HG03354 (cell line): ENCODE data around the gene MAGI2.
A peak's percentile ranks its signal among the peaks of the same experiment; 100 is the strongest.
"Not testable (repeated sequence)": the region's sequence is repeated elsewhere in the genome, so short reads cannot be mapped to it uniquely, and the experiment has no call there.

Experiments
- ATAC-seq: cut with Tn5 transposase; IDR thresholded peaks from one replicate; pipeline ENCODE4 v1.9.1; 2021; ENCODE audit warnings: mild to moderate bottlenecking; ENCODE audit not compliant: unreplicated experiment, poor library complexity, severe bottlenecking

MAGI2 gene

DNA sequence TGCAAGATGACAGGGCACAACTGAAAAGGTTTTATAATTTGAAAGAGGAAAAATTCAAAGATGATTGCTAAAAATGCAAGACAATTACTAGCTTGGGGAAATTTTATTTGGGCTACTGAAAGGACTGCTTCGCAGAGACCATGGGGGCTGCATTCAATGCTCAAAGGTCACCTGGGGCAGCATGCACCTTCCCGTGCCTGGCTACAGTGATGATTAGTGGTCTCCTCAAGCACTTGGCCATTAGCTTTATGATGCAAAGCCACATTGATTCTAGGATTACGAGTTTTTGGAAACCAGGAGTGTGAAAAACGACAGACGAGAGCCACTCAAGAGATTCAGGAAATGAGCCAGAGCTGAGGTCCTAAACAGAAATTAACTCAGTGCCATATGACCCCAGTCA, 890.3 kb downstream of the MAGI2 start:
- no peak for ATAC-seq

GRCh38 chr7:78562191-78562590, 891.3 kb downstream of the MAGI2 start:
- no peak for ATAC-seq

- ATAC-seq: no peak
Observed at GRCh38 chr7:78558566-78558965, 894.9 kb downstream of the MAGI2 start.

DNA sequence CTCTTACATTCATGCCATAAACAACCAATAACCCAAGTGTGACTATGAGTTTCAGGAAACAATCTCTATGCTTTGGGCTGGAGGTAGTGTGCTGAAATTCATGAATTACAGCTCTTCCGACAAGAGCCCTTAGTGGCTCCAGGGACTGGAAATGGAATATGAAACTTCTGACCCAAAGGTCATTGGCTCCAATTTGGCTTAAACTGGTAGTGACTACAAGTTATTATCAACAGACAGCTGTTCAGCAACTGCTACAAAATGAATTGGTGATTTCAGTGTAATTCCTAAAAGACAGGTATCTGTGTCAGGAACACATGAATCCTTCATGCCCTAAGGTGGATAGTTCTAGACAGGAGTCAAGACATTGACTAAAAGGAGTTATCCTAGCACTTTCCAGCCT, 909.5 kb downstream of the MAGI2 start:
- ATAC-seq: no peak

- no peak for ATAC-seq
Observed at GRCh38 chr7:78542981-78543380, 910.5 kb downstream of the MAGI2 start.

- no peak for ATAC-seq
Observed at GRCh38 chr7:78542541-78542940, 910.9 kb downstream of the MAGI2 start.

- ATAC-seq: no peak
Observed at GRCh38 chr7:78539825-78540224, 913.6 kb downstream of the MAGI2 start.

GRCh38 chr7:78535655-78536054, 917.8 kb downstream of the MAGI2 start:
- ATAC-seq: no peak

DNA sequence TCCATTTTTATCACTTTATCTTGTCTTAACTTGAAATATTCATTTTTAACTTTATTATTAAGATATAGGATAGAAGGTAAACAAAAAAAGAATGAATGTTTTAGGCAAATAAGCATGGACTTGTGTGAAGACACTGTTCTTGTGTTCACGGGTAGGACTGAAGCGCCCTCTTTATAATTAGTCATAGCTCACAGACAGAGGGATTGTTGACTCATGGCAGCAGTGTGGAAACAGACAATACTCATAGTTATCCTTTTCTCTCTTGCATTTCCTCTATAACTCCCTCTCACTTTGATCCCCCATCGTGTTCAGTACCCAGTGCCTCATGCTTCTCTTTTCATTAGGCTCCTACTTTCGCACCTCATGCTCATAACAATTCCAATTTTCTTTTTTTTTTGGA, 923.1 kb downstream of the MAGI2 start:
- ATAC-seq: no peak

- ATAC-seq: no peak
Observed at GRCh38 chr7:78529392-78529791, 924.1 kb downstream of the MAGI2 start.

DNA sequence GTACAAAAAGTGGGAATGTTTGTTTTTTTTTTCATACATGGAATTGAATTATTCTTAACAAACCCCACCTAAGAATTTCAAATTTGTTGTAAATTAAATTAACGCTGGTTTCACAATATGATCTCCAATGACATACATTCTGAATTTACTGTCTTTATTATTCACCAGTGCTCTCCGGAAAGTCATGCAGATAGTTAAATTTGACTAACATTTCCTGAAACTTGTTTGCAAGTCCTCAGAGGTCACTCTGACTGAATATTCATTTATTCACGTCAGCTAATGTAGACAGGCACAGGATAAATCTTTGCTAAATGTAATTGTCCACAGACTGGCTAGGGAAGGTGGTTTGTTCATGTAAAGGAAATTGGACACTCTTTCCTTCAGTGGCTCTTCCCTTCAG, 924.5 kb downstream of the MAGI2 start:
- ATAC-seq: no peak

DNA sequence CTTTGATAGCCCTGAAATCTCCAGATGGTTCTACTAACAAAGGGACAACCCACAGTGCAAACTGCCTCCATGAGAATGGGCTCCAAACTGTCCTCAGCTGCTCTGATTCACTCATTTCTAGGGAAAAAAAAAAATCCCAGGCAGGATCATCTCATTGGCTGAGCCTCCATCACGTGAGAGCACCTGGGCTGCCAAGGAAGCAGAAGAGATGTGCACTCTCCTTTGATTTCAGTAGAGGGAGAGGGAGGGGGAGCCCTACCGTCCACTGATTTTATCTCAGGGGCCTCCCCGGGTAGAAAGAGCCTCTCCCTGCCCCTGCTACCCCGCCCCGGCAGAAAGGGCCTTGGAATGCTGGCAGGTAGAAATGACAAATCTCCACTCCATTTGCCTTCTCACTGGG, 929.5 kb downstream of the MAGI2 start:
- ATAC-seq: no peak

- no peak for ATAC-seq
Observed at GRCh38 chr7:78521961-78522360, 931.5 kb downstream of the MAGI2 start.

GRCh38 chr7:78516450-78516849, 937.0 kb downstream of the MAGI2 start:
- no peak for ATAC-seq

GRCh38 chr7:78514634-78515033, 938.8 kb downstream of the MAGI2 start:
- ATAC-seq: no peak

GRCh38 chr7:78510580-78511188, 942.8 kb downstream of the MAGI2 start:
- peak; percentile 84 for ATAC-seq

- ATAC-seq: not testable (repeated sequence)
Observed at GRCh38 chr7:78503301-78503700, 950.2 kb downstream of the MAGI2 start.

DNA sequence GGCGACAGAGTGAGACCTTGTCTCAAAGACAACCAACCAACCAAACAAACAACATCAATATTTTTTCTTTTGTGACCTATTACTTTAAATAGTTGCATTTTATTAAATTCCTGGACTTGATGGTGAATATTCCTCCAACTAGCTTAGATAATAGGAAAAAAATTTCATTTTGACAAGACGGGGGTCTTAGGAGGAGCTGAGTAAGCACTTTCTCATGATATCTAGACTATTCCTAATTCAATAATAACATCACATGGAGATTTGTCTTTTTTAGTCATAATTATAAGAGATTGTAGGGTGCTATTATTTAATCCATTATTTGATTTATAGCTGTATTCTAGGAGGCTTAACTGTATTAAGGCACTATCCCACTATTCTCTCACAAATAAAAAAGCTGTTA, 952.4 kb downstream of the MAGI2 start:
- no peak for ATAC-seq

DNA sequence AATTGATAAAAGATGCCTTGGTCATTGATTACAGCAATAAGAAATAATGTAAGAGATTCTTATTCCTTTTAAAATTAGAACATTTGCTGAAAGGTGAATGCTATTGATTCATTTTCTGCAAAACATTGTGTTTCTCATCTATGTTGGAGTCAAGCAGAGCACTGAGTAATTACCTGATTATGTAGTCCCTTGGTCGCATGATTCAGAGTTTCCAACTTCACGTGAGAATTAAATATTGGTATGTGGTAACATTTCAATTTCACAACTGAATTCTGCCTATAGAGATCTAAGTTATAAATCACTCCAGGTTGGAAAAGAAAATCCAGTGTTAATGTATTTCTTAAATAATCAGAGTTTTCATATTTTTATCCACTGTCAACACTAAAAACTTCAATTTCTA, 953.5 kb downstream of the MAGI2 start:
- no peak for ATAC-seq

DNA sequence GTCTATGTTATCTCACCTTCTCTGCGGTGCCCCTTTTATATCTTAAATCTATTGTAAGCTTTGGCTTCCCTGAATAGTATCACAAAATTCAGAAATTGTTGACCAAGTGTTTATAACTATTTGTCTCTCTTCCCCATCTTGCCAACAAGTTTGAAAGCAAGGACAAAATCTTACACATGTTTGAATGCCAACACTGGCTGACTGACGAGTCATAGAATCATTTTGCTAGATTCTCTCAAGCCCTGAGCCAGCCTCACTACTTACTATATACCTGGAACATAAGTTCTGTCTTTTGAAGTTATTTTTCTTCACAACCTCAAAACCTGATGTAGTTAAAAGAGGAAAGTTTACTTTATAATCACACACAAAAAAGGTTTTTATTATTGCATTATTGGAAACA, 954.2 kb downstream of the MAGI2 start:
- no peak for ATAC-seq

DNA sequence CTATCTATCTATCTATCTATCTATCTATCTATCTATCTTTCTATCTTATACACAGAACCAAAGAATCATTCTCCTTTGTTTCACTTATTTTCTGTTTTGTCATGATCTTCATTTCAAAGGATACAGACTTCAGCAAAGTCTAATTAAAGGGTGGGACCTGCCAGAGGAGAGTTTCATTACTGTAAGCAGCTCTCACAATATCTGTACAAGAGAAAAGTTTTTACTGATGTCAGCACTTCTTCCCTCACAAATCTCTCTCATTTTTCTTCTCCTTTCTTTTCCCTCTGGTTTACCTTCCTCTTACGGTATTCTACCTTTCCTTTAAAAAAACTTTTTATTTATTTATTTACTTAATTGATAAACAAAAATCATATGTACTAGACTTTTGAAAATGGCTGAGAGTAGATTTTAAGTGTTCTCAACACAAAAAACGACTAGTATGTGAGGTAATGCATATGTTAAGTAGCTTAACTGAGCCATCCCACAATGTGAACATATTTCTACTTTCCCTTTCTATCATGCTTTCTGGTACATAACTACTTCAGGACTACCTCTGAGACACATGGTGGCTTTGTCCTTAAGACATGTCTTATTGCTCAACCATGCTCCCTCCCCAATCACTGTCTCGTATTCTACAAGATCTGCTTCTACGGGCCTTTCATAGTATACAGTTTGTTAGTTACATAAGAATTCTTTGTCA, 955.6 kb downstream of the MAGI2 start:
- no peak for ATAC-seq
